Hepatic stellate cell (primary cell): Measurements from ENCODE around the gene CSNK2B.

ENCODE experiments used
- DNase-seq: peaks from one replicate; pipeline ENCODE4 v3.0.0; 2011; ENCODE audit warnings: low spot score

The CSNK2B gene

DNA sequence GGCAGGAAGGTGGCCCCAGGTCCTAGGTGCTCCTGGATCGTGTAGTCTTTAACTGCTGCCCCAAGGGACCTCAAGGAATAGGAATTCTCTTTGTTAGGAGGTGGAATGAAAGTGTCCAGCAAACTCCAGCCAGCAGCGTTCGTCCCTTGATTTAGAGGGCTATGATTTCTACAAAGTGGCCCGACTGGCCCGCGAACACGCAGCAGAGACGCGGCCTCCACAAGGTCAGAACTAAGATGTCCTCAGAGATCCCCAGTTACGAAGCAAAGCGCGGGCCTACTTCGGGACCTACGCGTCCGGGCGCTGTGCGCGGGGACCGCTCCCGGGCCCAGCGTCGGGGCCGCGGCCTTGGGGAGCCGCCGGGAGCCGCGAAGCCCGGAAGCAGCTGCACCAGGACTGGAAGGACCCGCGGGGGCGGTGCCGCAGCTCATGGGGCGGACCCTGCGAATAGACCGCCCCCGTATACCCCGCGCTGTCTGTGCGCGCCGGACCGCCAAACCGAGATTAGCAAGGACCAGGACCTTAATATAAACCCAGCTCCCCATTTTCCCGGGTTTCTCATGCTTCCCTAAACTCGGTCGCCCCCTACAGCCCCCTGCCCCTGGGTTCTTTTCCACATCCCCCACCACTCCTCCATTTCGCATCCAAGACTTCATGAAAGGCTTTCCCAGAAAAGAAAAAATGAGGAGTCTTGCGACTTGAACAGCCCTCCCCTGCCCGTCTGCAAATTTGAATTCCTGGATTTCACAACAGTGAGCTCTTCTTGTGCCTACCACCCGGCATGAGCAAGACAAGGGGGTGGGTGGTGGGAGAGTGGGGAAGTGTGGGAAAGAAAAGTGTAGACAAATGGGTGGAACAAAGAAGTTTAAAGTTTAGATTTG lies 5.3 kb upstream of the CSNK2B start, which contains the start of gene C6orf47:
C6orf47 (minus strand) TSS at position 398 of the 881 bp plus-strand sequence. CDS start 831 bp downstream, outside the sequence.
- DNase-seq, result peak; percentile 90

DNA sequence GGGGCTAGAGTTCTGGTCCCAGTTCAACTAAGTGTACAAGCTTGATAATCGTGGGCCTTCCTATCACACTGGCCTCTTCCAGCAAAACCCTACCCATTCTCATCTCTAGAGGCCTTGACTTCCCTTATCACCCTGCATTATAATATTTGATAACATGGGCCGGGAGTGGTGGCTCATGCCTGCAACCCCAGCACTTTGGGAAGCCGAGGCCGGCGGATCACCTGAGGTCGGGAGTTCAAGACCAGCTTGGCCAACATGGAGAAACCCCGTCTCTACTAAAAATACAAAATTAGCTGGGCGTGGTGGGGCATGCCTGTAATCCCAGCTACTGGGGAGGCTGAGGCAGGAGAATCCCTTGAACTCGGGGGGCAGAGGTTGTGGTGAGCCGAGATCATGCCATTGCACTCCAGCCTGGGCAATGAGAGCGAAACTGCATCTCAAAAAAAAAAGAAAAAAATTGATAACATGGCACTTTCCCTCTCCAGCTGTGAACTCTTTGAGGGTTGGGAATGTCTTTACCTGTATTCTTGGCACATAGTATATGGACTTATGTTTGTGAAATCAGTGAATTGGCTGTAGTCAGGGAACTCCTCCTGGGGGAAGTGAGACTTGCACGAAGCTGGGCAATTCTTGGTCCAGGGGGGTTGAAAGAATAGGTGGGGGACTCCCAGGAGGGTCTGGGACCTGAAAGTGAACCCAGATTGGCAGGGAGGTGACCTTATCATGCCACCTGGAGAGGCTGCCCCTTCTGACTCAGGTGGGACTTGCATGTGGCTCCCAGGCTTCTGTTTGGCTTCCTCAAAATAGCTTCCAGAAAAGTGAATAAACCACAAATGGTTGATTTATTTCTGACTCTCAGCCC lies 4.4 kb upstream of the CSNK2B start:
- DNase-seq, result no peak

DNA sequence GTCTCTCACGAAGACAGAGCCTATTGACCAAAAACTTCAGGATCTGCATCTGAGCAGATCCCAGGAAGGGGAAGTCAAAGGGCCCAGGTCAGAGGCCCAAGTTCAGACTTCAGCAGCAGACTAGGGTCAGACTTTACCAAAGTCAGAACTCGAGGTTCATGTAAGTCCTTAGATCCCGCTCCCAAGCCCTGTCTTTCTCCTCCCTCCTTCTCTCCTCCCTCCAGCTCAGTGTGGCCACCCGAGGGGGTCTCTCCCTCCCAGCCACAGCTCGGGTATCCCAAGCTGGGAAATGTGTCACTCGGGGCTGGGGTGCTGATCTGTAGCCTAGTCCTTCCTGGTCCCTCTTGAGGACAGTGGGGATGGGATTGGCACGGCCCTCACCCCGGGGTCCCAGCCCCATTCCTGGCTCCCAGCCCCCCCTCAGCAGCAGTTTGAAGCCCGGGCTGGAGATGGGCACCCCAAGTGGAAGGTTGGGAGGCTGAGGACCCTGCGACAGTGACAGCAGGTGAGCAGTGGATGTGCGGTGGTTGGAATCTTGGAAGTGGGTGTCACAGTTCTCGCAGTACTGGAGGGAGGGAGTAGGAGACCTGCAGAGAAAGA lies 3.7 kb upstream of the CSNK2B start:
- DNase-seq, result no peak

DNA sequence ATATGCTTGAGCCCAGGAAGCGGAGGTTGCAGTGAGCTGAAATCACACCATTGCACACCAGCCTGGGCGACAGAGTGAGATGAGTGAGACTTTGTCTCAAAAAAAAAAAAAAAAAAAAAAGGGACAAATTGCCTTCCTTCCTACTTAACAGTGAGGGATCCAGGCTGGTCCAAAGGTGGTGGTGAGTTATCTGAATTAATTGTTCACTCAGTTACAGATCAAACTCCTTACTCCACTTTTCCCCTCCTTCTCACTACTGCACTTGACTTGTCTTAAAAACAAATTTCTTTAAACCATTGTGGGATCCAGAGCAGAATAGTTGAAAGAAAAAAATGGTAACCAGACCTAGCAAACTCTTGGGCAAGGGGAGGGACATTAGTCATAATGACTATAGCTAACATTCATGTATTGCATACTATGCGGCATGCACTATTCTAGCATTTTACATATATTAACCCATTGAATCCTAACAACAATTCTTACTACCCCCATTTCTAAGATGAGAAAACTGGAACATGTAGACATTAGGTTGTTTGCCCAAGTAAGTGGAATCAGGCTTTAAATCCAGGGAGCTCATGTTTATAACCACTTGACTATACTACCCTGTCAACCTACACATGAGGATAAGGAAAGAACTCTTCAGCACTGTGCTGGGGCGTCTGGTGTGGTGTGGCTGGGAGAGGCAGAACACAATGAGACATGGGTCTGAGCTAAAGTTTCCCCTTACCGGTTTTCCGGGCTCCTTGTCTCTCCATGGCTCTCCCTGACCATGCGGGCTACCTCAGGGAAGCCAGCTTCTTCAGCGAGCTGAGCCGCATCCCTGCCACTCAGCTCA lies 2.5 kb upstream of the CSNK2B start:
- no peak for DNase-seq

DNA sequence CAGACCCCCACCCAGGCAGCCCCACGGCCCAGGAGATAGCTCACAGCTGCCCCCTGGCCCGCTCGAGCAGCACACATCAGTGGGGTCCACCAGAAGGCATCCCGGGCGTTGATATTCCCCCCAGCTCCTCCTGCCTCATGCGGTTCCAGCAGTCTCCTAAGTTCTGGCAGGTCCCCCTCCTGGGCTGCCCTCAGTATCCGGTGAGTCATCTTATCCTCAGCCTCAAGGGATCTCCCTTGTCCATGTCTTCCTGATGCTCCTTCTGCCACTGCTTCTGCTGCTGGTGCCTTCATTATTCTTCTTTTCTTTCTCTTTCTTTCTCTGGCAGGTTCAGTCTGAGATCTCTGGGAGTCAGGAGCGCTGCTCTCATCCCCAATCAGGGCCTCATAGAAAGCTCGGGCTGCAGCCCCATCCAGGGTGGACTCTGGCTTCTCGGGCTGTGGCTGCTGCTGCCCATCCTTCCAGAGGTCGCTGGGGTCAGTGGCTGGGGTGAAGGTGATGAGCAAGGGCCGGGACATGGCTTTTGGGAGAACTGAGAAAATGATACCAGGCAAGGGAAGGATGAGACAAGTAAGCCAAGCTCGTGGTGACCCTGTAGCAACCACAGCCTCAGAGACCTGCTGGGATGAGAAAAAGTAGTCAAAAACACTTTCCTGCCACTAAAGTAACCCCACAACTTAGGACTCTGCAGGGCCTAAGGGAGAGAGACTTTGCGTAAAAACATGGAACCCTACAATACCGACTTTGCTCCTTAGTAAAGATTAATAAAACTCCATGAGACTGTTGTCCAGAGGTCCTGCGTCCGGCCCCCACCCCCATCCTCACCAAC lies 1.7 kb upstream of the CSNK2B start:
- peak; percentile 92 for DNase-seq

DNA sequence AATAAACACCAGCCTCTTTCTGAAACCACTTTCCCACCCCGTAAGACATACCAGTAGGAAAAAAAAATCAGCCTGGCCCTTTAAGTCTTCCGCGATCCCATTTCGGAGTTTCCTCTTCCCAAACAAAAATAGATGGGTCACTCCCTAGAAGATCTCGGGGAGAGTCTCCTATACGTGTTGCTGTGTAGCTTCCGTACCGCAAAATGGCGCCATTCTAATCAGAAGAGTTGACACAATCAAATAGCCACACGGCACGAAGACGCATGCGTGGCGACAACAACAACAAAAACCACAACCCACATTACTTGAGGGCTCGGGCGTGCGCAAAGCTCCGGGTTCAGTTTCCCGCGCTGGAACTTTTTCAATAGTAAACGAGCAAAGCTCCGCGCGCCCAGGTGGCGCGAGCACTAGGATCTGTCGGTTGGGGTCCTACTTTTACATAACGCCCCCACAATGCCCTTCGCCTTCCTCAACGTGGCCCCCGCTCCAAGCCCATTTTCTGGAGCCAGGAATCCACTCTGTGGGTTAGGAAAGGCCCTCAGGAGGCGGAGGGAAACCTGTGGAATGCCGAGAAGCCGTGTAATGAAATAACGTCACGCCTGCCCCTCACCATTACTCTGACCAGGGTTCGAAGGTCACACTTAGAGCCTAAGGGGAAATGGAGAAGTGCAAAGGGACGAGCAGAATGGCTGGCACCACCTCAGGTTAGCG lies 935 bp upstream of the CSNK2B start, which contains the start of gene GPANK1:
GPANK1 (minus strand) TSS at position 208 of the 711 bp plus-strand sequence. CDS start 519 bp downstream, outside the sequence.
- peak; percentile 81 for DNase-seq

DNA sequence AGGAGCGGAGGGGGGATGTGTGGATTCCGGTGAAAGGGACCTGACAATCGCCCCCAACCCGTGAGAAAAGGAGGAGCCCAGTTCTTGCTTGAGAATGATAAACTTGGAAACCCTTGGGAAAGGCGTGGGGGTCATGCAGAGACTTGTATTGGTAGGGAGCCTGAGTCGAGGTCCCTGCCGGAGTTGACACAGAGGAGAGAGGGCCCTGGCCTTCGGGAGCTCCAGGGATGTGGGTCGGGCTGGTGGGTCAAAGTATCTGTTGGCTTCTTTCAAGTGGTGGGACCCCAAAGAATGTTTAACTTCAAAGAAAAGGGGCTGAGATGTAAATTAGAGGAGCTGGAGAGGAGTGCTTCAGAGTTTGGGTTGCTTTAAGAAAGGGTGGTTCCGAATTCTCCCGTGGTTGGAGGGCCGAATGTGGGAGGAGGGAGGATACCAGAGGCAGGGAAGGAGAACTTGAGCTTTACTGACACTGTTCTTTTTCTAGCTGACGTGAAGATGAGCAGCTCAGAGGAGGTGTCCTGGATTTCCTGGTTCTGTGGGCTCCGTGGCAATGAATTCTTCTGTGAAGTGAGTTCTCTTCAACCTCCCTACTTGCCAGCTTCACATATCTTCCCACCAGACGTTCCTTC lies 571 bp downstream of the CSNK2B start:
- DNase-seq, result no peak

DNA sequence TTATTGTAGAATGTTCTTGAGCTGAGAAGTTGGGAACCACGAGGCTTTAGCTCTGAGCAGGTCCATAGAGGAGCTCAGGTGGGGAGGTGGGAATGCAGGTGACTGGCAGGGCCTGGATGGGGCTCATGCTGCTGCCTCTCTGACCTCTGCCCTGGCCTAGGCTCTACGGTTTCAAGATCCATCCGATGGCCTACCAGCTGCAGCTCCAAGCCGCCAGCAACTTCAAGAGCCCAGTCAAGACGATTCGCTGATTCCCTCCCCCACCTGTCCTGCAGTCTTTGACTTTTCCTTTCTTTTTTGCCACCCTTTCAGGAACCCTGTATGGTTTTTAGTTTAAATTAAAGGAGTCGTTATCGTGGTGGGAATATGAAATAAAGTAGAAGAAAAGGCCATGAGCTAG lies 3.8 kb downstream of the CSNK2B start, which contains the start of gene LY6G5B:
LY6G5B (plus strand) TSS at position 301 of the 400 bp plus-strand sequence. CDS start 975 bp downstream, outside the sequence.
- no peak for DNase-seq

DNA sequence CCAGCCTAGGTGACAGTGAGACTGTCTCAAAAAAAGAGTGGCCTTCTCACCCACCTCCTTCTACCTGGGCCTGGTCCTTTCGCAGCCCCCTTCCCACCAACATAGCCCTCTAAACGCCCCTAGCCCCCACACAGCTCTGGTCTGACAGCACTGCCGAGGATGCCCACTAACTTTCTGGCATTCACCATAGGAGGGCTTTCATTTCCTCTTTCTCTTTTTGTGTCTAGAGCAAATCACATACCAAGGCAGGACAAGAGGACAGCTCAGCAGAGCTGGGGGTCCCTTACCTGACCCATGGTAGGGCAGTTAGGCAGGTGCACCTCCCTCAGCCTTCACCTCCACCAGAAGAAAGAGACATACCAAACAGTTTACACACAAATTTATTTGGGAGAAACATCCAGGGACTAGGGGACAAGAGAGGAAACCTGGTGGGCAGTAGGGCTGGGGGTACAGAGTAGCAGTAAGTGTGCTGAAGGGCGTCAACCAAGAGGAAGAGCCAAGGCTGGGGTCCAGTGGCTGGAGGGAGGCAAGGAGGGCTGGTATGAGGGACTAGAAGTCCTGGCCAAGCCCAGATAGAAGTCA lies 10.5 kb downstream of the CSNK2B start:
- DNase-seq, result no peak

DNA sequence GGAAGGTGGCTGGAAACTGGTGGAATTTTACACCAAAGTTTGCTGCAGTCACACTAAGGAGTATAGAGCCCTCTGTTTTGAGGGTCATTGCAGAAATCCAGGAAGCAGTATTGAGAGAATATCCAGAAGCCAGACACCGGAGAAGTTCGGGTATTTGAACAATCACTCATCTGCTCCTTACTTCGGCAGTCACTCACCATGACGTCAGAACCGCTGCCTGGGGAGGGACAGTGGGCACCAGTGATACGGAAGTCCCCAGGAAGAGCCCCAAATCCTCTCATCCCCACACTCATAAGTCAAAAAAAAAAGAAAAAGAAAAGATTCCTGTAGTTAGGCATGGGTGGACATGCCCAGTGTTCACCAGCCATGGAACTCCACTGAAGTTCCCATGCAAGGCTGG lies 11.0 kb downstream of the CSNK2B start:
- DNase-seq, result no peak

DNA sequence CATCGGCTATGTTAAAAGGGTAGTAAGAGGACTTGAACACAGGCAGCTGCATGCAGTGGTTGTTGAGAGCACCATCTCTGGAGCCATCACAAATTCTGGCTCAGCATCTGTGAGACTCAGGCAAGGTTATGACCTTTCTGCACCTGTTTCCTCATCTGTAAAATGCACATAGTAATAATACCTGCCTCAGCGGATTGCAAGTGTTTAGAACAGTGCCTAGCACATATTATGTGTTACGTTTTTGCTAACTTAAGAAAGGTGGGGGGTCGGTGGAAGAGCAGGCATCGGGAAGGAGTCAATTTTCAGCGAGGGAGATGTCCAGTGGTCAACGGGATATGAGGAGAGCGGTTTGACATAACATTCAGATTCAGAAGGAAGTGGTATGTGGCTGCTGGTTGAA lies 12.1 kb downstream of the CSNK2B start:
- no peak for DNase-seq

DNA sequence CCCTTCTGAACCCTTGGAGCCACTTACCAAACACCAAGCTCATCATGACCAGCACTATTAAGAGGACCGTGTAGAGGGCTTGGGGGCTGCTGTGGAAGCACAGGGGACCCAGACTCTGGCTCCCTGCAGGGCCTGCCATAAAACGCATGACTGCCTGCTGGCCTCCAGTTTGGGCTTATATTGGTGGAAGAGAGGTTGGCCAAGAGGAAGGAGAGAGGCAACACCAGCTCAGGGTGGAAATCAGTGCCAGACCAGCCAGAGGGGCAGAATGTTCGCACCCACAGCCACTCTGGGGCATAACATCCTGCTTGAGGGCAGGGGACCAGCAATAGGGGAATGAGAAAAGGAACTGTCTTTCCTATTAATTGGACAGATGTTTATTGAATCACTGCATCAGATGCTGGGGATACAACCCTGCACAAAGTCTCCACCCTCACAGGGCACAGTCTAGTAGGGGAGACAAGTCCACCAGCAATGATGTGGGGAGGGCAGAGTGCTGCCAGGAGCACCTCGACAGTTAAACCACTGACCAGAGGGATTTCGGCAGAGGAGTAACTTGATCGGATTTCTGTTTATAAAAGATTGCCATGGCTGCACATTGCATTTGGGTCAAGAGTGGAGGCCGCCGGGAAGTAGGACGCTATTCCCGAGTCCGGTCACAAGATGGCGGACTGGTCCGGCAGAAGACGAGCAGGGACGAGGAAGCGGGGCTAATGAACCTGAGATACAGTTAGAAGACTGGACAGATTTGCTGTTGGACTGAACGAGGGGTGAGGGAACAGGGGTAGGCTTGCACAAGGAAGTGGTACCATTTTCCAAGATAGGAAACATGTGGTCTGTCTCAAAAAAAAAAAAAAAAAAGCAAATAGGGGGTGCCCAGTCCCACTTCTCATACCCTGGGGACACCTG lies 14.6 kb downstream of the CSNK2B start, which contains the start of gene LY6G5C:
LY6G5C (minus strand) TSS at position 842 of the 909 bp plus-strand sequence; CDS start at position 148, 694 bp downstream.
- DNase-seq, result peak; percentile 84

DNA sequence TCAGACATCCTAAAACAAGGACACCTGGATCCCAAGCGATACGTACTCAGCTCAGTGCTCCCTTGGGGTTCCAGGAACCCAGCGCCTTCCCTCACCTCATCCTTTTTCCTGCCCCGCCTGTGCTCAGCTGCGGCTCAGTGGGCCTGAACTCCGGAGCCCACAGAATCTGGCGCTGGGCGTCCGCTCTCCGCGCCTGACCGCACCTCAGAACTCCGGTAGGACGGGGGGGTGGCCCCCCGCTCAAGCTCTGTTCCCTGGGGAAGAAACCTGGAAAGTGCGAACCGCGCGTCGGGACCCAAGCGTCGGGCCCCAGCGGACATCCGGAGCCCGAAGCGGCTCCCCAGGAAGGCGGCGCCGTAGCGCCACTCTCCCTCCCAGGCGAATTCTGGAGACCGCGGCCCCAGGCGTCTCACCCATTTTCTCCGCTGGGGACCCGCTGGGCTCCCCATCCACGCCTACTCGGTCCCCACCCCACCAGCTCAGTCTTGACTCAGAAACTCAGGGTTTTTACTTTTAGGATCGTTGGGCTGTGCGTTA lies 15.3 kb downstream of the CSNK2B start:
- DNase-seq, result peak; percentile 74

DNA sequence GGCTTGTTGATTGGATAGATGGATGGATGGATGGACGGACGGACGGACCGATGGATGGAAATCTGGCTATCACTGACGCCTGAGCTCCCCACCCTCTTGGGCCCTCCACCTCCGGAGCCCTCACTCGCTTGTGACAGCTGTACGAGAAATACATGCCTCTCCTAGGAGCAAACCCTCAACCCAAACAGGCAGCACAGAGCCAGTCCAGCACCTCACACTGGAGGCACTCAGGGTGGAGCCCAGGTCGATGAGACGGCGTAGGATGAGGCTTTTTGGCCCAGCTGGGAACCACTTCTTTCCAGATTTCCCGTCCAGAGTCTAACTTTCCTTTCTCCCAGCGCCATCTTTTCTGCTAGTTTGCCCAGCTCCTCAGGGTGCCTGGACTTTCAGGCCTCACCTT lies 17.7 kb downstream of the CSNK2B start:
- no peak for DNase-seq

DNA sequence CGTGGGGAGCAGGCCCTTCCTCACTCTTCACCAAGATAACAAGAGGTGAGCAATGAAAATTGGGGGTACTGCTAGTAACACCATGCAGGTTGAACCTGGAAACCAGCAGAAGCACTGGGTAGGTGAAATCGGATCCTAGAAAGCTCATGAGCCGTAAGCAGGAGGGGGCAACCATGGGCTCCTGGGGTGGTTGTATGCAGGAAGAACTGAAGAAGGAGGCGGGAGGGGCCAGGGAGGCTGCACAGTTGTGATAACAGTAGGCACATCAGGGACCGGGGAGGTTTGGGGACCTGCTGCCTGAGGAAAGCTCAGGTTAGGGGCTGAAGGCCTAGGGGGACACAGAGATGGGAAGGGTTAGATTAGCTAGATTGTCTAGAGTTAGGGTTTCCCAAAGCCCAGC lies 20.6 kb downstream of the CSNK2B start:
- no peak for DNase-seq

DNA sequence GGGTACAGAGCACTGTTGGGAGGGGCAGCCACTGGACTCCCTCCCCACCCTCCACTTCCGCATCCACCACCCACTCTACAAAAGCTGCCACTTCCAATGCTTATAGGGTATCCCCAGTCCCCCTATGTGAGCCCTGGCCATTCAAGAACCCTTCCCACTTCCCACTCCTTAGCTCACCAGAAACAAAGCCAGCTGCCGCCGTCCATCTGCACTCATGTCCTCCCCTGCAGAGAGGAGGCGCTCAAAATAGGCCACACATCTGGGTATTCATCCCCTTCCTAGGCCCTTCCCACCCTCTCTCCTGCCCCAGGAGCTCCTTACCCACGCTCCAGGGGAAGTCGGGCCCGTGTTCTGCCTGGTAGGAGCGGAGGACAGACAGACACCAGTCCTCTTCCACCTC lies 21.4 kb downstream of the CSNK2B start:
- DNase-seq, result no peak
